ENCODE data around the gene PHLDA1. TPM values are rescaled to one million over a fixed set of nuclear protein-coding genes. Genes with fewer than 3 reads are reported as not detected.

PHLDA1 gene
- total and polyA plus RNA-seq, 4 donors: 2.8 to 11.5 (median 5.7) TPM

DNA sequence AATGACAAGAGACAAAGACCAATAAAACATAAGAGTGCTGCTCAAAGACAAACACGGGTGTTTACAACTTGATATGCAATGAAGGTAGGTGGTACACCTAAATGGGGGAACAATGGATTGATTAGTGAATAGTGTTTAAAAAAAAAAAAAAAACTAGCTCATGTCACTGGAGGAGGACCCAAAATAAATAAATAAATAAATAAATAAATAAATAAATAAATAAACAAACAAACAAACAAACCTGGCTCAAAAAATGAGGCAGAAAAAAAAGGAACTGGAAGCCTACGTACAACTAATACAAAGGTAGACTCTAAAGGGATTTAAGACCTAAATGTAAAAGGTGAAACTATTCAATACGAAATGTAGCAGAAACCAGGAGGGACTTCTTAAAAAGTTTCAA lies 34.3 kb upstream of the PHLDA1 start:
- Histone ChIP-seq H3K9ac (ENCODE audit: low read depth in 1 of 2, low read length in 2 of 2) (no peak overlapping the region), H3K9me3 (ENCODE audit: control insufficient read depth in 4 of 4, low read length in 3 of 4) (peaks cover 0 to 7% (median 0%) of the 10 kb centered on the region in 4 donors), H3K4me3 (ENCODE audit: low read depth in 1 of 3, low read length in 3 of 3) (no peak overlapping the region), H3K27me3 (ENCODE audit: control insufficient read depth in 4 of 4, insufficient read depth in 4 of 4, low read length in 3 of 4) (no peaks in the 10 kb centered on the region), H3K27ac (ENCODE audit: low read depth in 1 of 2, low read length in 2 of 2) (no peak overlapping the region), H3K36me3 (ENCODE audit: control insufficient read depth in 4 of 4, insufficient read depth in 3 of 4, low read depth in 1 of 4, low read length in 3 of 4) (peaks cover 1 to 14% (median 7%) of the 10 kb centered on the region in 4 donors), H3K4me1 (ENCODE audit: control insufficient read depth in 4 of 4, insufficient read depth in 4 of 4, low read length in 3 of 4) (no peaks in the 10 kb centered on the region)
- no peak for DNase-seq (ENCODE audit: low spot score)
- 96% methylated on average over 3 of the region's 3 CpGs for WGBS
- TF ChIP-seq TAF1 (conservative IDR thresholded peaks at IDR 0.05) (no peak), YY1 (IDR thresholded peaks at IDR 0.05) (no peak), JUND (IDR thresholded peaks at IDR 0.05) (no peak), RXRA (IDR thresholded peaks at IDR 0.05) (no peak), HNF4A (conservative IDR thresholded peaks at IDR 0.05) (no peak), SP1 (IDR thresholded peaks at IDR 0.05) (no peak), HNF4G (IDR thresholded peaks at IDR 0.05) (no peak), FOXA1 (IDR thresholded peaks at IDR 0.05) (no peak), GABPA (IDR thresholded peaks at IDR 0.05 in 1 of 2, conservative IDR thresholded peaks at IDR 0.05 in 1 of 2) (no peak), FOXA2 (IDR thresholded peaks at IDR 0.05) (no peak), RAD21 (IDR thresholded peaks at IDR 0.05) (no peak), EGR1 (IDR thresholded peaks at IDR 0.05; ENCODE audit: low read depth in 2 of 2) (no peak)
- TF ChIP-seq, protein P1, sequence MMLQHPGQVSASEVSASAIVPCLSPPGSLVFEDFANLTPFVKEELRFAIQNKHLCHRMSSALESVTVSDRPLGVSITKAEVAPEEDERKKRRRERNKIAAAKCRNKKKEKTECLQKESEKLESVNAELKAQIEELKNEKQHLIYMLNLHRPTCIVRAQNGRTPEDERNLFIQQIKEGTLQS (IDR thresholded peaks at IDR 0.05): no peak
- TF ChIP-seq, protein P2, sequence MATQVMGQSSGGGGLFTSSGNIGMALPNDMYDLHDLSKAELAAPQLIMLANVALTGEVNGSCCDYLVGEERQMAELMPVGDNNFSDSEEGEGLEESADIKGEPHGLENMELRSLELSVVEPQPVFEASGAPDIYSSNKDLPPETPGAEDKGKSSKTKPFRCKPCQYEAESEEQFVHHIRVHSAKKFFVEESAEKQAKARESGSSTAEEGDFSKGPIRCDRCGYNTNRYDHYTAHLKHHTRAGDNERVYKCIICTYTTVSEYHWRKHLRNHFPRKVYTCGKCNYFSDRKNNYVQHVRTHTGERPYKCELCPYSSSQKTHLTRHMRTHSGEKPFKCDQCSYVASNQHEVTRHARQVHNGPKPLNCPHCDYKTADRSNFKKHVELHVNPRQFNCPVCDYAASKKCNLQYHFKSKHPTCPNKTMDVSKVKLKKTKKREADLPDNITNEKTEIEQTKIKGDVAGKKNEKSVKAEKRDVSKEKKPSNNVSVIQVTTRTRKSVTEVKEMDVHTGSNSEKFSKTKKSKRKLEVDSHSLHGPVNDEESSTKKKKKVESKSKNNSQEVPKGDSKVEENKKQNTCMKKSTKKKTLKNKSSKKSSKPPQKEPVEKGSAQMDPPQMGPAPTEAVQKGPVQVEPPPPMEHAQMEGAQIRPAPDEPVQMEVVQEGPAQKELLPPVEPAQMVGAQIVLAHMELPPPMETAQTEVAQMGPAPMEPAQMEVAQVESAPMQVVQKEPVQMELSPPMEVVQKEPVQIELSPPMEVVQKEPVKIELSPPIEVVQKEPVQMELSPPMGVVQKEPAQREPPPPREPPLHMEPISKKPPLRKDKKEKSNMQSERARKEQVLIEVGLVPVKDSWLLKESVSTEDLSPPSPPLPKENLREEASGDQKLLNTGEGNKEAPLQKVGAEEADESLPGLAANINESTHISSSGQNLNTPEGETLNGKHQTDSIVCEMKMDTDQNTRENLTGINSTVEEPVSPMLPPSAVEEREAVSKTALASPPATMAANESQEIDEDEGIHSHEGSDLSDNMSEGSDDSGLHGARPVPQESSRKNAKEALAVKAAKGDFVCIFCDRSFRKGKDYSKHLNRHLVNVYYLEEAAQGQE (IDR thresholded peaks at IDR 0.05): no peak
- TF ChIP-seq, protein P3, sequence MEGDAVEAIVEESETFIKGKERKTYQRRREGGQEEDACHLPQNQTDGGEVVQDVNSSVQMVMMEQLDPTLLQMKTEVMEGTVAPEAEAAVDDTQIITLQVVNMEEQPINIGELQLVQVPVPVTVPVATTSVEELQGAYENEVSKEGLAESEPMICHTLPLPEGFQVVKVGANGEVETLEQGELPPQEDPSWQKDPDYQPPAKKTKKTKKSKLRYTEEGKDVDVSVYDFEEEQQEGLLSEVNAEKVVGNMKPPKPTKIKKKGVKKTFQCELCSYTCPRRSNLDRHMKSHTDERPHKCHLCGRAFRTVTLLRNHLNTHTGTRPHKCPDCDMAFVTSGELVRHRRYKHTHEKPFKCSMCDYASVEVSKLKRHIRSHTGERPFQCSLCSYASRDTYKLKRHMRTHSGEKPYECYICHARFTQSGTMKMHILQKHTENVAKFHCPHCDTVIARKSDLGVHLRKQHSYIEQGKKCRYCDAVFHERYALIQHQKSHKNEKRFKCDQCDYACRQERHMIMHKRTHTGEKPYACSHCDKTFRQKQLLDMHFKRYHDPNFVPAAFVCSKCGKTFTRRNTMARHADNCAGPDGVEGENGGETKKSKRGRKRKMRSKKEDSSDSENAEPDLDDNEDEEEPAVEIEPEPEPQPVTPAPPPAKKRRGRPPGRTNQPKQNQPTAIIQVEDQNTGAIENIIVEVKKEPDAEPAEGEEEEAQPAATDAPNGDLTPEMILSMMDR (IDR thresholded peaks at IDR 0.05; ENCODE audit: low read depth, low read length, missing input control): no peak
- TF ChIP-seq, protein P4, sequence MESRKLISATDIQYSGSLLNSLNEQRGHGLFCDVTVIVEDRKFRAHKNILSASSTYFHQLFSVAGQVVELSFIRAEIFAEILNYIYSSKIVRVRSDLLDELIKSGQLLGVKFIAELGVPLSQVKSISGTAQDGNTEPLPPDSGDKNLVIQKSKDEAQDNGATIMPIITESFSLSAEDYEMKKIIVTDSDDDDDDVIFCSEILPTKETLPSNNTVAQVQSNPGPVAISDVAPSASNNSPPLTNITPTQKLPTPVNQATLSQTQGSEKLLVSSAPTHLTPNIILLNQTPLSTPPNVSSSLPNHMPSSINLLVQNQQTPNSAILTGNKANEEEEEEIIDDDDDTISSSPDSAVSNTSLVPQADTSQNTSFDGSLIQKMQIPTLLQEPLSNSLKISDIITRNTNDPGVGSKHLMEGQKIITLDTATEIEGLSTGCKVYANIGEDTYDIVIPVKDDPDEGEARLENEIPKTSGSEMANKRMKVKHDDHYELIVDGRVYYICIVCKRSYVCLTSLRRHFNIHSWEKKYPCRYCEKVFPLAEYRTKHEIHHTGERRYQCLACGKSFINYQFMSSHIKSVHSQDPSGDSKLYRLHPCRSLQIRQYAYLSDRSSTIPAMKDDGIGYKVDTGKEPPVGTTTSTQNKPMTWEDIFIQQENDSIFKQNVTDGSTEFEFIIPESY (IDR thresholded peaks at IDR 0.05): no peak
- TF ChIP-seq, protein P5, sequence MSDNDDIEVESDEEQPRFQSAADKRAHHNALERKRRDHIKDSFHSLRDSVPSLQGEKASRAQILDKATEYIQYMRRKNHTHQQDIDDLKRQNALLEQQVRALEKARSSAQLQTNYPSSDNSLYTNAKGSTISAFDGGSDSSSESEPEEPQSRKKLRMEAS (IDR thresholded peaks at IDR 0.05): no peak

Data from liver (tissue), 9 donors.